ENCODE measurements around the gene GARIN5A. TPM values are rescaled to one million over a fixed set of nuclear protein-coding genes. Genes with fewer than 3 reads are reported as not detected.

GARIN5A gene
- total RNA-seq, 4 donors from 2014 or later = 0.62 to 5.4 (median 1.8) TPM; not detected in 1

DNA sequence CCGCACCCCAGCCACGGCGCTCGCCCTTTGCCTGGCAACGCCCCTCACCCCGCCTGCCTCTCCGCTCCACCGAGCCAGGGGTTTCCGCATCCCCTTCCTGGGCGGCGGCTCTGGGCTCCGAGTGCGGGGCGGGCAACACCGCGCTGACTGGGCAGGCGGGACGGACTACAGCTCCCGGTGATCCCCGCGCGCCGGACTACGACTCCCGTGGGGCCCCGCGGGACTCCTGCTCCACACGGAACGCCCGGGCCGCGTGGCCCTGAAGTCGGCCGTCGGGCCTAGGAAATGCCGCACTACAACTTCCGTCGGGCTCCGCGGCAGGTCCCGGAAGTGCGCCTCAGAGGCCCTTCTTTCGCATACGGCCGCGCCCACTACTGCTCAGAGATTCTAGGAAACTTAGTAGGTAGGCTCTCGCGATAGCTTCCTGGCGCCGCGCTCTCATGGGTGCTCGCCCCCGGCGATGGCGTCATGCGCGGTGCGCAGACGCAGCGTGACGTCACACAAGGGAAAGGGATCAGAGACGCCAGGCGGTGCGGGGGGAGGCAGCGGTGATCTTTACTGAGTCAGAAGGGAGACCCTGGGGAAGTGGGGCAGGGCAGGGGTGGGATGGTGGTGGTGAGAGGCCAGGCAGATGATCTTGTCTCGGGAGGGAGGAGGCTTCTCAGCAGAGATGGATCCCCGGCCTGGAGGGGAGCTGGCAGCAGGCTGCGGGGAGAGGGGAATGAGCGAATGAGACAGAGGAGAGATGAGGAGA, 34.6 kb upstream of the GARIN5A start, which contains the start of gene JOSD2:
TSS of gene JOSD2 (minus strand) at position 123 of the 754 bp plus-strand sequence. CDS start 760 bp downstream, outside the sequence.
- TF ChIP-seq, protein P1, sequence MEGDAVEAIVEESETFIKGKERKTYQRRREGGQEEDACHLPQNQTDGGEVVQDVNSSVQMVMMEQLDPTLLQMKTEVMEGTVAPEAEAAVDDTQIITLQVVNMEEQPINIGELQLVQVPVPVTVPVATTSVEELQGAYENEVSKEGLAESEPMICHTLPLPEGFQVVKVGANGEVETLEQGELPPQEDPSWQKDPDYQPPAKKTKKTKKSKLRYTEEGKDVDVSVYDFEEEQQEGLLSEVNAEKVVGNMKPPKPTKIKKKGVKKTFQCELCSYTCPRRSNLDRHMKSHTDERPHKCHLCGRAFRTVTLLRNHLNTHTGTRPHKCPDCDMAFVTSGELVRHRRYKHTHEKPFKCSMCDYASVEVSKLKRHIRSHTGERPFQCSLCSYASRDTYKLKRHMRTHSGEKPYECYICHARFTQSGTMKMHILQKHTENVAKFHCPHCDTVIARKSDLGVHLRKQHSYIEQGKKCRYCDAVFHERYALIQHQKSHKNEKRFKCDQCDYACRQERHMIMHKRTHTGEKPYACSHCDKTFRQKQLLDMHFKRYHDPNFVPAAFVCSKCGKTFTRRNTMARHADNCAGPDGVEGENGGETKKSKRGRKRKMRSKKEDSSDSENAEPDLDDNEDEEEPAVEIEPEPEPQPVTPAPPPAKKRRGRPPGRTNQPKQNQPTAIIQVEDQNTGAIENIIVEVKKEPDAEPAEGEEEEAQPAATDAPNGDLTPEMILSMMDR (IDR thresholded peaks at IDR 0.05) = peak in 1 of 4 experiments; percentile 44
- peak; percentile 34 to 55 for TF ChIP-seq POLR2A (IDR thresholded peaks at IDR 0.05)
- Histone ChIP-seq H3K27me3 (no peaks in the 10 kb centered on the region), H3K36me3 (no peaks in the 10 kb centered on the region), H3K9me3 (no peaks in the 10 kb centered on the region), H3K4me3 (peak within 1 kb of the TSS; percentile 59 to 97), H3K27ac (peak within 1 kb of the TSS; percentile 85 to 88), H3K4me1 (peaks cover 0 to 7% of the 10 kb centered on the region in 2 donors)
- intact Hi-C loops (cut with DNase I; ENCODE audit: low total_unique reads) = no loop called here
- peak; percentile 97 to 99 for DNase-seq

DNA sequence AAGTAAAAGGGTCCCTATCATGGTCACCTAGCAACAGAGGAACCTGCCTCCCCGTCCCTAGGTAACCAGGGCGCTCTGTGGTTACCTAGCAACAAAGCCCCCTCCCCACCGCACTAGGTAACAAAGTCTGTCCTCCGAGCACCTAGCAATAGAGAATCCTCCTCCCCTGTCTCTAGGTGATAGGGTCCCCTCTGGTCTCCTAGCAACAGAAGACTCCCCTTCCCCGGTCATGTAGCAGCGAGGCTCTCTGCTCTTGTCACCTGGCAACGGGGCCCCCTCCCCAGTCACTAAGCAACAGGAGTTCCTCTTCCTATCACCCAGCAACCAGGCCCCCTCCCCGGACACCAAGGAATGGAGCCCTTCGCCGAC, 34.0 kb upstream of the GARIN5A start:
- Histone ChIP-seq H3K36me3 (no peaks in the 10 kb centered on the region), H3K27me3 (no peaks in the 10 kb centered on the region), H3K4me3 (peak overlapping the region; percentile 59 to 97), H3K4me1 (peaks cover 0 to 7% of the 10 kb centered on the region in 2 donors), H3K9me3 (no peaks in the 10 kb centered on the region), H3K27ac (peak overlapping the region; percentile 85 to 88)
- no peak for TF ChIP-seq POLR2A (IDR thresholded peaks at IDR 0.05)
- TF ChIP-seq, protein P1 (IDR thresholded peaks at IDR 0.05) = no peak
- intact Hi-C loops (cut with DNase I; ENCODE audit: low total_unique reads) = no loop called here
- DNase-seq = no peak

DNA sequence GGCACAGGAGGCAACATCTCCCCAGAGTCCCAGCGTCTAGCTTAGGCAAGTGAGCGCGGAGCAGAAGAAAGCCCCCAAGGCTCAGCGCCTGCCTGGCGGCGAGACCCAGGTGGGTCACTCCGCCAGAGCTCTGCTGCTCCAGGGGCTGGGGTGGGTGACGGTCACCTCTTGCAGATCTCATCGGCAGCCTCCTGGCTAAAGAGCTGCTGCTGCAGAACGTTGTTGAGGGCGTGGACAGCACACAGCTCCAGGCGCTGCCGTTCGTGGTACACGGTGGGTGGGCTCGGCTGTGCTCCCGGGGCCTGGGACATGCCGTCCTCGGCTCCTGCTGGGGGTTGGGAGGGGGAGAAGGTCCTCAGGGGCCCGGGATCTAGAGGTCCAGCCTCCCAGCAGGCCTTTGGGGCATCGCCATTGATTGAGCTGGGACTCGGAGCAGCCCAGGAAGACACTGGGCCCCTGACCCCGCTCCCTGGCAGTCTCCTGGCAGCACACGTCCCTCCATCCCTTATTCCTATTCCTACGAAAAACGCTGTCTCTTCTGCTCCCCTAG, 33.5 kb upstream of the GARIN5A start:
- peak overlapping the region; percentile 59 to 97 for H3K4me3 ChIP-seq
- DNase-seq = no peak
- intact Hi-C loops (cut with DNase I; ENCODE audit: low total_unique reads) = no loop called here

DNA sequence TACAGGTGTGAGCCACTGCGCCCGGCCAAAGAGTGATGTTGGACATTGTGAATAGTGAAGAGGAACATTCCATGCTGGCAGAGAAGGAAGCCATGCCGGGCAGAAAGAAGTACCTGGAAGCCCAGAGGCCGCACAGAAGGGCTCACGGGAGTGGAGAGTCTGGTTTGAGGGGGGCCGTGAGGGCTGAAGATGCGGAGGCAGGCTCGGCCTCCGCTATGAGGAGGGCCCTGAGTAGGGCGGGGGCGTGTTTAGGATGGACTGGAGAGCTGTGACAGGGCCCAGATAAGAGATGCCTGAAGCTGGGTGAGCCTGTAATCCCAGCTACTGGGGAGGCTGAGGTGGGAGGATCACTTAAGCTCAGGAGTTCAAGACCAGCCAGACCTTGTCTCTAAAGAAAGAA, 32.7 kb upstream of the GARIN5A start:
- intact Hi-C loops (cut with DNase I; ENCODE audit: low total_unique reads) = no loop called here

More for the DNA sequence above, 33.5 kb upstream of the GARIN5A start:
- Histone ChIP-seq H3K27ac (peak overlapping the region; percentile 85 to 88), H3K27me3 (no peaks in the 10 kb centered on the region), H3K4me1 (peaks cover 0 to 7% of the 10 kb centered on the region in 2 donors), H3K9me3 (no peaks in the 10 kb centered on the region), H3K36me3 (no peaks in the 10 kb centered on the region)
- TF ChIP-seq POLR2A (IDR thresholded peaks at IDR 0.05) = no peak
- TF ChIP-seq, protein P1 (IDR thresholded peaks at IDR 0.05) = no peak

More for the DNA sequence above, 32.7 kb upstream of the GARIN5A start:
- DNase-seq = no peak
- TF ChIP-seq POLR2A (IDR thresholded peaks at IDR 0.05) = no peak
- TF ChIP-seq, protein P1 (IDR thresholded peaks at IDR 0.05) = no peak
- peaks cover 0 to 7% of the 10 kb centered on the region in 2 donors for H3K4me1 ChIP-seq
- H3K4me3 ChIP-seq = no peak overlapping the region
- no peaks in the 10 kb centered on the region for H3K36me3 ChIP-seq
- no peaks in the 10 kb centered on the region for H3K9me3 ChIP-seq
- no peaks in the 10 kb centered on the region for H3K27me3 ChIP-seq
- H3K27ac ChIP-seq = no peak overlapping the region

All from uterus (tissue), 4 donors.